ENCODE data around the gene PRR5. TPM values are rescaled to one million over a fixed set of nuclear protein-coding genes. Genes with fewer than 3 reads are reported as not detected.
A peak's percentile ranks its signal among the peaks of the same experiment; 100 is the strongest.

The PRR5 gene
- total and polyA plus RNA-seq, 7 donors = 0.48 to 2.9 (median 1.6) TPM

GRCh38 chr22:44764974-44765373 lies 63.0 kb downstream of the PRR5 start:
- no peaks in the 10 kb centered on the region for H3K4me1 ChIP-seq
- DNase-seq = no peak
- TF ChIP-seq, protein P1, sequence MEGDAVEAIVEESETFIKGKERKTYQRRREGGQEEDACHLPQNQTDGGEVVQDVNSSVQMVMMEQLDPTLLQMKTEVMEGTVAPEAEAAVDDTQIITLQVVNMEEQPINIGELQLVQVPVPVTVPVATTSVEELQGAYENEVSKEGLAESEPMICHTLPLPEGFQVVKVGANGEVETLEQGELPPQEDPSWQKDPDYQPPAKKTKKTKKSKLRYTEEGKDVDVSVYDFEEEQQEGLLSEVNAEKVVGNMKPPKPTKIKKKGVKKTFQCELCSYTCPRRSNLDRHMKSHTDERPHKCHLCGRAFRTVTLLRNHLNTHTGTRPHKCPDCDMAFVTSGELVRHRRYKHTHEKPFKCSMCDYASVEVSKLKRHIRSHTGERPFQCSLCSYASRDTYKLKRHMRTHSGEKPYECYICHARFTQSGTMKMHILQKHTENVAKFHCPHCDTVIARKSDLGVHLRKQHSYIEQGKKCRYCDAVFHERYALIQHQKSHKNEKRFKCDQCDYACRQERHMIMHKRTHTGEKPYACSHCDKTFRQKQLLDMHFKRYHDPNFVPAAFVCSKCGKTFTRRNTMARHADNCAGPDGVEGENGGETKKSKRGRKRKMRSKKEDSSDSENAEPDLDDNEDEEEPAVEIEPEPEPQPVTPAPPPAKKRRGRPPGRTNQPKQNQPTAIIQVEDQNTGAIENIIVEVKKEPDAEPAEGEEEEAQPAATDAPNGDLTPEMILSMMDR (IDR thresholded peaks at IDR 0.05) = no peak
- 16 to 36% (median 26%) methylated on average over 3 to 4 of the region's 4 CpGs for WGBS, 3 donors
- H3K27me3 ChIP-seq (ENCODE audit: insufficient read depth in 3 of 3, low read length in 2 of 3) = peaks cover 0 to 13% (median 2%) of the 10 kb centered on the region in 3 donors
- ATAC-seq = no peak
- H3K27ac ChIP-seq = no peak overlapping the region
- no peak overlapping the region for H3K4me3 ChIP-seq
- H3K9me3 ChIP-seq = no peaks in the 10 kb centered on the region
- intact Hi-C loops (cut with DNase I) = no loop called here
- no peaks in the 10 kb centered on the region for H3K36me3 ChIP-seq (ENCODE audit: insufficient read depth in 1 of 2, low read depth in 1 of 2)

GRCh38 chr22:44765571-44766285 lies 63.7 kb downstream of the PRR5 start:
- H3K27me3 ChIP-seq (ENCODE audit: insufficient read depth in 3 of 3, low read length in 2 of 3) = peaks cover 0 to 9% (median 2%) of the 10 kb centered on the region in 3 donors
- no peak overlapping the region for H3K4me3 ChIP-seq
- no peaks in the 10 kb centered on the region for H3K36me3 ChIP-seq (ENCODE audit: insufficient read depth in 1 of 2, low read depth in 1 of 2)
- WGBS, 3 donors = 20 to 39% (median 33%) methylated on average over 23 of the region's 23 CpGs
- TF ChIP-seq, protein P1 (IDR thresholded peaks at IDR 0.05) = no peak
- no peaks in the 10 kb centered on the region for H3K9me3 ChIP-seq
- ATAC-seq = peak in 2 of 4 donors; percentile 46 to 85
- DNase-seq = peak in 1 of 2 donors; percentile 43
- no peak overlapping the region for H3K27ac ChIP-seq
- no peaks in the 10 kb centered on the region for H3K4me1 ChIP-seq
- intact Hi-C loops (cut with DNase I) = no loop called here

GRCh38 chr22:44773082-44773481 lies 71.1 kb downstream of the PRR5 start:
- TF ChIP-seq, protein P1 (IDR thresholded peaks at IDR 0.05) = no peak
- 94 to 100% (median 97%) methylated on average over 1 of the region's 1 CpG for WGBS, 3 donors
- Histone ChIP-seq H3K27me3 (ENCODE audit: insufficient read depth in 3 of 3, low read length in 2 of 3) (peaks cover 0 to 9% (median 0%) of the 10 kb centered on the region in 3 donors), H3K4me3 (no peak overlapping the region), H3K36me3 (ENCODE audit: insufficient read depth in 1 of 2, low read depth in 1 of 2) (no peaks in the 10 kb centered on the region), H3K27ac (no peak overlapping the region), H3K4me1 (no peaks in the 10 kb centered on the region), H3K9me3 (peaks cover 4% of the 10 kb centered on the region)
- DNase-seq (no peak), ATAC-seq (no peak)
- intact Hi-C loops (cut with DNase I) = no loop called here

DNA sequence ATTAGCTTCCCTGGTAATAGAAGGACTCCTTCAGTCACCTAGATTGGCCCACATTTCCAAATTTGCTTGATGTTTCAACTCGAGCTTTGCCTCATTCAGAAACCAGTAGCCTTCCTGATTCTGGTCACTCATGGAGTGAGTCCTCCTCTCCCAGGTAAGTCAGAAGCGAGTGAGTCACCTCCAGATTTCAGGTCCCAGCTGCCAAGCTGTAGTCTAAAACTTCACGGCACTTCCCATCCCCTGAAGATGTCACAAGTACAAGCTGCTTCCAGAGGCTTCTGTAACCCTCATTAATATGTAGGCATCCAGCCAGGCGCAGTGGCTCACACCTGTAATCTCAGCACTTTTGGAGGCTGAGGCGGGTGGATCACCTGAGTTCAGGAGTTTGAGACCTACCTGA lies 73.9 kb downstream of the PRR5 start:
- 88 to 91% (median 91%) methylated on average over 5 of the region's 5 CpGs for WGBS, 3 donors
- intact Hi-C loops (cut with DNase I) = no loop called here
- H3K4me1 ChIP-seq = no peaks in the 10 kb centered on the region
- H3K27me3 ChIP-seq (ENCODE audit: insufficient read depth in 3 of 3, low read length in 2 of 3) = peaks cover 0 to 9% (median 0%) of the 10 kb centered on the region in 3 donors
- H3K36me3 ChIP-seq (ENCODE audit: insufficient read depth in 1 of 2, low read depth in 1 of 2) = no peaks in the 10 kb centered on the region
- no peak overlapping the region for H3K4me3 ChIP-seq
- no peak for DNase-seq
- TF ChIP-seq, protein P1 (IDR thresholded peaks at IDR 0.05) = no peak
- no peak overlapping the region for H3K27ac ChIP-seq
- peaks cover 4% of the 10 kb centered on the region for H3K9me3 ChIP-seq
- no peak for ATAC-seq

All from psoas muscle (tissue), 8 donors.